ENCODE measurements around the gene HMCN2.

HMCN2 gene

GRCh38 chr9:130444565-130445221 is 179.1 kb downstream of the HMCN2 start, which contains the start of gene ASS1:
TSS of gene ASS1 (plus strand) at chr9:130444961. CDS start at chr9:130452229, 7,268 bp downstream.
- in situ Hi-C loops (cut with MboI; ENCODE audit: low sequenced_read_pairs, unreplicated experiment), result no loop called here

GRCh38 chr9:130445268-130445983 is 179.9 kb downstream of the HMCN2 start:
- no peak for TF ChIP-seq CTCF (IDR thresholded peaks at IDR 0.05; ENCODE audit: borderline replicate concordance, control extremely low read depth, extremely low read depth, insufficient read depth, missing control alignments)
- DNase-seq (ENCODE audit: low spot score), result no peak
- in situ Hi-C loops (cut with MboI; ENCODE audit: low sequenced_read_pairs, unreplicated experiment), result no loop called here

More at GRCh38 chr9:130444565-130445221, 179.1 kb downstream of the HMCN2 start, which contains the start of gene ASS1:
- DNase-seq (ENCODE audit: low spot score), result peak; percentile 74
- no peak for TF ChIP-seq CTCF (IDR thresholded peaks at IDR 0.05; ENCODE audit: borderline replicate concordance, control extremely low read depth, extremely low read depth, insufficient read depth, missing control alignments)

- no peak for DNase-seq (ENCODE audit: low spot score)
- TF ChIP-seq CTCF (IDR thresholded peaks at IDR 0.05; ENCODE audit: borderline replicate concordance, control extremely low read depth, extremely low read depth, insufficient read depth, missing control alignments), result no peak
- in situ Hi-C loops (cut with MboI; ENCODE audit: low sequenced_read_pairs, unreplicated experiment), result no loop called here
Measured at GRCh38 chr9:130446101-130446861, 180.7 kb downstream of the HMCN2 start.

- TF ChIP-seq CTCF (IDR thresholded peaks at IDR 0.05; ENCODE audit: borderline replicate concordance, control extremely low read depth, extremely low read depth, insufficient read depth, missing control alignments), result no peak
- DNase-seq (ENCODE audit: low spot score), result no peak
- in situ Hi-C loops (cut with MboI; ENCODE audit: low sequenced_read_pairs, unreplicated experiment), result no loop called here
Measured at GRCh38 chr9:130447193-130447816, 181.7 kb downstream of the HMCN2 start.

DNA sequence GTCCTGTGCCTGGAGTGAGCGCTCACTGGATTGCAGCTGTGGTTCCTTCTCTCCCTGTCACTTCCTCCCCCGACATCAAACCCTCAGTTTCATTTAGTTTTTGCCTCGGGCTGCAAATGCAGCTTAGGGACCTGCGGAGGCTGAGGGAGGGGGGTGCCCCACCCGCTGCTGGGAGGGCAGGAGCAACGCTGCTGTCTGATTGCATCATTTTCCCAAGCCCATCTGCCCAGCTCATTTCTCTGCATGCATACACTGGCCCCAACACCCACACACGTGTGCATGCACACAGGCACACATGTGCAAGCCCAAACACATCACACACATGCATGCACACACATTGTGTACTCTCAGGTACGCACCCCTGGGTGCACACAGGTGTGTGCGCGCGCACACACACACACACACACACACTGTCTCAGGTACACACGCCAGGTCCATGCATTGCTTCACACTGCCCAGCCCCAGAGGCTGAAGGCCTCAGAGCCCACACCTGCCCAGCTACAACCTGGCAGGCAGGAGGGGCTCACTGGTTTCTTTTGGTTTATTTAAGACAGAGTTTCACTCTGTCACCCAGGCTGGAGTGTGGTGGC is 182.6 kb downstream of the HMCN2 start:
- in situ Hi-C loops (cut with MboI; ENCODE audit: low sequenced_read_pairs, unreplicated experiment), result no loop called here

More for the DNA sequence above, 182.6 kb downstream of the HMCN2 start:
- no peak for DNase-seq (ENCODE audit: low spot score)
- no peak for TF ChIP-seq CTCF (IDR thresholded peaks at IDR 0.05; ENCODE audit: borderline replicate concordance, control extremely low read depth, extremely low read depth, insufficient read depth, missing control alignments)
